Limb (tissue), 2 donors: ENCODE results near the gene CDON.
"Not testable (repeated sequence)": the region's sequence is repeated elsewhere in the genome, so short reads cannot be mapped to it uniquely, and the experiment has no call there.

Experiments used
- DNase-seq, 2 donors: peaks; one replicate each; pipeline ENCODE4 v3.0.0-alpha.2; 2016; ENCODE audit errors: extremely low spot score in 2 of 2

The CDON gene

DNA sequence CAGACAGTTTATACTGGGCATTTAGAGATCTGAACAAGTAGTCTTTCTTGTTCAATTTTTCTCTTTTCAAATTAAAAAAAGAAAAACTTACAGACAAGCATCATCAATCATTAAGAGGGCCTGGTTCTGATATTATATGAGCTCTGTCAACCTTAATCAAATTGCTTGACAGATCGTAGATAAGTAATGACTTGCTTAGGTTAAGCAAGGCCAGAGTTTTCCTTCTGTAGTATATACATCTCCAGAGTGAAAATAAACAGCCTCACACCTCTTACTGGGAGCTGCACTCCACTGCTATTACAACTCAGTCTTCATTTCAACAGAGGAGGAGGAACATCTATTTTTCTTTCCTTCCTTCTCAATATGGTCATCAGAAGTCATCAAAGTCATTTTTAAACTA lies 13.5 kb downstream of the CDON start:
- no peak for DNase-seq

DNA sequence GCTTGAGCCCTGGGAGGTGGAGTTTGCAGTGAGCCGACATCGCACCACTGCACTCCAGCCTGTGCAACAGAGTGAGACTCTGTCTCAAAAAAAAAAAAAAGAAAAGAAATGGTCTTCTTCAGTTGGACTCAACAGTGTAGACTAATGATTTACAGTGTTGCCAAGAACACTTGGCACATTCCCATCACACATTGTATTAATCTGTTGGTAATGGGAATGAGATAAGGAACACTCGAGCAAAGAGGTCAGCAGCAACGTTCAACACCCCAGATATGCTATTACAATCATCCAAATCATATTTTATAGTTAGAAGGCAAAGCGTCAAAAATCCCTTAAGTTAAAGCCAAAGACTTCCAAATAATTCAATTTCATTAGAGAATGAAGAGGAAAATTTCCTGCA lies 14.5 kb downstream of the CDON start:
- no peak for DNase-seq

DNA sequence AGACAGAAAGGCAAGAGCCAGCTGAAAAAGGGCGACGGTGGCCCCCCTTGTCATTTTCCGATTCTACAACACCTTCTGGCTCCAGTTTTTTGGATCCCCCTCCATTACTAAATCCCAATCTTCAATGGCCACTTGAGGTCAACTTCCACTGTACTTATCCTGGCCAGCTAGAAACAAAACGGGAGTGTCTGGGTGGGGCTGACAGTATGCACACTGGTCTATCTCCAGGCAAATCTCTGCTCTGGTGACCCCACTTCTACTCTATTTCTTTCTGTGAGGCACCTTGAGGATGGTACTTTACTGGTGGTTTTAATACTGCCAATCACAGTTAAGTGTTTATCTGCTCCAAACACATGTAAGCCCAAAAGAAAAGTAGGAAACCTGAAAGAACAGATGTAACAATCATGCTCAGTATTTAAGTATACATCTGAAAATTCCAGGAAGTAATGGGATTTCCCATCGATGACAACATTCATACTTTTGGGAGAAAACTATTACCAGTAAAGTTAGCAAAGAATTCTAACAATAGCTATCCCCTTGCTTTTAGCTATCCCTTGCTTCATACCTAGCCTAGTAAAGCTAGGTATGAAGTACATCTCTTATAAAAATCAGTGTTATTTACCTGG lies 16.0 kb downstream of the CDON start:
- no peak for DNase-seq

GRCh38 chr11:126039485-126040271 lies 23.0 kb downstream of the CDON start:
- DNase-seq, result no peak

DNA sequence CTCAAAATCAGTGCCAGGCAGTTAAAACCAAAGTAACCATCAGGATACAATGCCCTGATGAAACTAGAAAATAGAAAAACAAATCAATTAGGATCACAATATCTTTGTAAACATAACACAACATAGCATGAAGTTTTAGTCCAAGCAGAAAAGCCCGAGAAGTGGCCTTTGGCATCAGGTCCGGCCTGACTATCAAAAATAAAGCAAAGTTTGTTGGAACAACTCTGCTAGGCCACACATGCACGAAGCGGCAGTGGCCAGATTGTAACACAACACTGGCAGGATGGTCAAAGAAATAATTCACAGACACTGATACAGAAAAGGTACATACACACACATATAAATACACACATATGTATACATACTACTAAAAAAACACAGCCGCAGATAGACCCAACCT lies 26.9 kb downstream of the CDON start:
- DNase-seq, result no peak

DNA sequence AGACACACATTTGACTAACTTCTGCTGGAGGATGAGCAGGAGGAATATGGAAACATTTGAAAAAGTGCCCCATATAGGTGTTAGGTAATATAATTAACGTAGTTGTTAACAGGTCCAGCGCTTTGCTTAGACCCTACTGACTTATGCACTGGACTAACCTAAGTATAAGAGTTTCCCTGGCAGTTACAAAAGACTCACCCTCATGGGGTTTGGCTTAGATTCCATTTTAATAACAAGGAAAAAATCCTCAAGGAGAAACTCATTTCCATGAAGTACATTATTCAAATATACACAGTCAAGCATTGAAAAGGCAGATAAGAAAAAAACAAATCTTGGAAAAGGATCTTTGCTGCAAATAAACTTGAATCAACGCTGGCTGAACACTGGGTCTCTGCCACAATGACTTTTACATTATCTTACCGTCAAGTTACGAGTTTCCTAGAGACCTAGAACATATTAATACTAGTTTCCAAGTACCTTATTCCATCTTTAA lies 27.7 kb downstream of the CDON start:
- DNase-seq, result no peak

GRCh38 chr11:126034039-126034932 lies 28.4 kb downstream of the CDON start:
- DNase-seq, result no peak

- DNase-seq, result no peak
Measured at GRCh38 chr11:126032375-126032774, 30.3 kb downstream of the CDON start.

- no peak for DNase-seq
Measured at GRCh38 chr11:126029805-126030204, 32.9 kb downstream of the CDON start.

DNA sequence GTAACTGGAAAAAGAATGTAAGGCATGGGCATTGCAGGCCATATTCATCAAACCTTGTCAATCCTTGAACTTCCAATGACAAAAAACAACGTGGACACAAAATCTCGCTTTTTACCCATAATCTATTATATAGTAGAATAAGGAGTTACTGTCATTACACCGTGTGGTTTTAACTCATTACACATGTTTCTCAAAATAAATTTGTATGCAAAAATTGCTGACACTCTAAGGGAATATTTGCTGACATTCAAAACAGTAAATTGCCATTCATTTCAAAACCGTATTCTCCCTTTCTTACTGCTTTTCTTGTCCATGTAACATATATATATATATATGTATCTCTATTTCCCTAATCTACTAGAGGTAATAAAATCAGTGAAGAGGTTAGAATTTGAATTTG lies 33.4 kb downstream of the CDON start:
- no peak for DNase-seq

GRCh38 chr11:126028534-126028933 lies 34.1 kb downstream of the CDON start:
- DNase-seq, result not testable (repeated sequence)

- DNase-seq, result no peak
Measured at GRCh38 chr11:126026579-126026978, 36.1 kb downstream of the CDON start.

DNA sequence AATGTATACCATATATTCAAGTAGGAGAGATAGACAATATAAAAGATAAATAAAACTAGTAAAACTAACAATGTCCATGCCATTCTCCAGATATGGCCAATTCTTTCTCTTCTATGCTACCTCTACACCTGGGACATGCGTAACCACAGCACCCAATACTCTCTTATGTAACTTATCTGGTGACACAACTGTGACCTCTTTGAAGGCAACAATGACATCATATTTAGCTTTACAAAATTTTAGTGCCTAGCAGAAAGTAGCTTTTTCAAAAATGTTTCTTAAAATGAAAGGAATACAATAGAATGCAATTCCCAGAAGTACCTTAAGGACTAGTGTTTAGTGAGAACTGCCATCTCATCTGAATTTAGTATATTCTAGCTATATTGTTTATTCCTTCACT lies 36.8 kb downstream of the CDON start:
- no peak for DNase-seq

GRCh38 chr11:126024123-126024522 lies 38.5 kb downstream of the CDON start:
- no peak for DNase-seq

DNA sequence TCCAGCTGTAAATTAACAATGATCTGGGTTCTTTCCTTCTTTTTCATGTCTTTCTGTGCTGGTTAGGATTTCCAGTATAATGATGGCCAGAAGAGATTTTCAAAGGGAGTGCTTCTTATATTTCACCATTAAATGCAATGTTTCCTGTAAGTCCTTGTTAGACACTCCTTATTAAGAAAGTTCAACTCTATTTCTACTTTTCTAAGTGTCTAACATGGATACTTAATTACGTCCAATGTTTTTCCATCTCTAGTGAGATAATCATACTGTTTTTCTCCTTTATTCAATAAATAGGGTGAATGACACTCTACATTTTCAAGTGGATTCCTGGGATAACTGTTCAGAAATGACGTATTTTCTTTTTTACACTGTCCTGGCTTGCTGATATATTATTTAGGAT lies 49.8 kb downstream of the CDON start:
- no peak for DNase-seq

GRCh38 chr11:126011754-126012153 lies 50.9 kb downstream of the CDON start:
- no peak for DNase-seq

DNA sequence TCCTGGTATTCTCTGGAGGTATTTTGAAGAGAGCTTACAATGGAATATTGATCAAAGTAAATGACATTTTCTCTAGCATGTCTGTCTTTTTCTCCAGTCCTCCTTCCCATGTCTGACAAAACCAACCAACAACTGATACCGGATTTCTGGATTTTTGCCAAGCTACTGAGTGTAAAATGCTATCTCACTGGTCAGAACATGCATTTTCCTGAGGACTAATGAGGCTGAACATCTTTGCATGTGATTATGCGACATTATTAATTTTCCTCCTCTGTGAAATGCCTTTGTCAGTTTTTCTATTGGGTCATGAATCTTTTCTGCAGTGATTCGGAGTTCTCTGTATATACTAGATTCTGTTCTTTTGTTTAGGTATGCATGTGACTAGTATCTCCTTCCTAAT lies 51.4 kb downstream of the CDON start:
- DNase-seq, result no peak

GRCh38 chr11:126008956-126009355 lies 53.7 kb downstream of the CDON start:
- DNase-seq, result no peak

DNA sequence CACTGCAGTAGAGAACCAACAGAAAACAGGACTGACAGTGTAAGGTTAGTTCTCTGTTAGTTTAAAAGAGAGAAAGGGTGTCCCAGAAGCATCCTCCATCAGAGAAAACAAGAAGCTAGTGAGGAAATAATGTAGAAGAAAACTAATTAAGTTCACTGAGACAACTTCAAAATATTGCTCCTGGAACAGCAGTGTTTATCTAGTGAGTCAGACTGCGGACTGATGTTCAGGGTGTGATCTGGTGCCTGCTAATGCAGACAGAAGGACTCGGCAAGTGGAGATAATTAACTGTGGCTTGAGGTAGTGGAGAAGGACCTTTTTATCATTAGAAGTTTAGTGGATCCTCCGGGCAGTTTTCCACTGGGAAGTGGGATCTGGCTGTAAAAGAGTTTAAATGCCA lies 55.4 kb downstream of the CDON start:
- no peak for DNase-seq

- DNase-seq, result no peak
Measured at GRCh38 chr11:126006068-126006467, 56.6 kb downstream of the CDON start.

GRCh38 chr11:126002181-126002580 lies 60.5 kb downstream of the CDON start:
- DNase-seq, result no peak

DNA sequence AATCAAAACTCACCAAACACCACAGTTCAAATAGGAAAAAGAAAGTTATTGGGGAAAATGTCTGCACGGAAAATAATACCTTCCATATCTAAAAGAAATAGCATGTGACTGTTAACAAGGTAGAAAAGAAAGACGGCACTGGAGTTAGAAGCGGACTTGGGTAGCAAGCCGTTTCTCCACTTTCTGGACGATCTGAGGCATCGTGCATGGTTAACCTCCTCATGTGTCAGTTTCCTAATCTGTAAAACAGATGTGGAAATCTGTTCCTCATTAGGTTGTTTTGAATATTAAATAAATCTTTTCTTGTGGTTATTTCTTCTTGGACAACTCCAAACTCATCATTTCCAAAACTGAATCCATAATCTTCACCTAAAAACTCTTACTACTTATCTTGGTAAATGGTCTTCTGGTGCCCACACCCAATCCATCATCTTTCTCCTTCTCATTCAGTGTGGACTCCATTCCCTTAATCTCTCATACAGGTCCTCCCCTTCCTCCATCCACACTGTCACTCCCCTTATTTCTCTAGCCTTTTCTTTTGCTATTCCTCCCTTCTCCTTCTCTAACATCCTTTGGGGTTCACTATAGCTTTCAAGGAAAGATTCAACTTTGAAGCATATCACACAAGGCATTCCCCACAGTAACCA lies 63.3 kb downstream of the CDON start:
- no peak for DNase-seq
